Uterus (tissue), 2 donors: ENCODE results near the gene TMEM273.

Source experiments
- POLR2A ChIP-seq, 2 donors: fragments of 450-650 bp; IDR thresholded peaks; one replicate each; pipeline ENCODE4 v1.6.1; 2016; ENCODE audit warnings: antibody characterized with exemption in 2 of 2, mild to moderate bottlenecking in 1 of 2, moderate library complexity in 1 of 2
- TF ChIP-seq, protein P1 (sequence below), 4 experiments: fragments of 200-600 bp in 2 of 4; fragments of 450-650 bp in 2 of 4; sonication (generic) in 2 of 4; IDR thresholded peaks; one replicate each; pipeline ENCODE4 v1.5.1; 2016 to 2019; ENCODE audit warnings: antibody characterized with exemption in 4 of 4, mild to moderate bottlenecking in 2 of 4, moderate library complexity in 1 of 4

DNA sequence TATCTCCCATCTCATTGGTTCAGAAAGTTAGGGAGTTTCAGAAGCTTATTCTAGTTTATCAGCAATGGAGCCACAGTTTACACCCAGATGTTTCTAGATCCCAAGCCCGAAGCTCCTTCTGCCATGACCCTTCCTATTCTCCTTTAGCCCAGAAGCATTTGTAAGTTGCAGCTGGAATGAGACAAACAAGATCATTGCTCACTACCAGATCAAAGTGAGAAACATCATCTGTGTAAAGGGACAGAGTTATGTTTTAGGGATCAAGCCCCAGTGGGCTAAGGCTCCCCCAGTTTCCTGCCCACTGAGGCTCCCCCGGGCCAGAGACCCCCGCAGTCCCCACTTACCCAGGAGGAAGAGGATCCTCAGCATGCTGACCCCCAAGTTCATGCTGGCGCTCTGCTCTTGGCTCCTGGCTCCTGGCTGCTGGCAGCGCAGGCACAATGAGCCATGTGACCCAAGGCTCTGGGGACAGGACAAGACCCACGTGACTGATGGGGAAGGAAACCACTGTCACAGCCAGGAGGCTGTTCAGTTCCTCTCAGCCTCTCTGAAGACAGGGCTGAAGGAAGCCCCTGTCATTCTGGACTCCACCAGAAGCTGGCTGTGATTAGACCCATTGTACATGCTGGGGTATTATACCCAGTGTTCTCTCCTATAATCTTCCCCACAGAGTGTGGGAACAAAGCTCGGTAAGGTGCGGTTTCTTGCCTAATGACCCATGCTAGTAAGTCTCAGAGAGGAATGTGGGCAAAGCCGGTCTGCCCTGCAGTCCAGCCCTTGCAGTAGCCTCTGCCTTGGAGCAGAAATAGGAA is at the start of gene TMEM273:
- TF ChIP-seq, protein P1, sequence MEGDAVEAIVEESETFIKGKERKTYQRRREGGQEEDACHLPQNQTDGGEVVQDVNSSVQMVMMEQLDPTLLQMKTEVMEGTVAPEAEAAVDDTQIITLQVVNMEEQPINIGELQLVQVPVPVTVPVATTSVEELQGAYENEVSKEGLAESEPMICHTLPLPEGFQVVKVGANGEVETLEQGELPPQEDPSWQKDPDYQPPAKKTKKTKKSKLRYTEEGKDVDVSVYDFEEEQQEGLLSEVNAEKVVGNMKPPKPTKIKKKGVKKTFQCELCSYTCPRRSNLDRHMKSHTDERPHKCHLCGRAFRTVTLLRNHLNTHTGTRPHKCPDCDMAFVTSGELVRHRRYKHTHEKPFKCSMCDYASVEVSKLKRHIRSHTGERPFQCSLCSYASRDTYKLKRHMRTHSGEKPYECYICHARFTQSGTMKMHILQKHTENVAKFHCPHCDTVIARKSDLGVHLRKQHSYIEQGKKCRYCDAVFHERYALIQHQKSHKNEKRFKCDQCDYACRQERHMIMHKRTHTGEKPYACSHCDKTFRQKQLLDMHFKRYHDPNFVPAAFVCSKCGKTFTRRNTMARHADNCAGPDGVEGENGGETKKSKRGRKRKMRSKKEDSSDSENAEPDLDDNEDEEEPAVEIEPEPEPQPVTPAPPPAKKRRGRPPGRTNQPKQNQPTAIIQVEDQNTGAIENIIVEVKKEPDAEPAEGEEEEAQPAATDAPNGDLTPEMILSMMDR (IDR thresholded peaks at IDR 0.05), result no peak
- TF ChIP-seq POLR2A (IDR thresholded peaks at IDR 0.05), result peak in 1 of 2 donors; percentile 35
